GM18526 (cell line): ENCODE measurements around the gene IFT80.

Experiments used
- POLR2A ChIP-seq: IDR thresholded peaks from 3 replicates; pipeline ENCODE4 v1.6.1; 2011; ENCODE audit not compliant: insufficient read length; ENCODE audit errors: extremely low read depth

The IFT80 gene

GRCh38 chr3:160330690-160331089 is 68.3 kb downstream of the IFT80 start:
- no peak for TF ChIP-seq POLR2A

GRCh38 chr3:160330109-160330508 is 68.9 kb downstream of the IFT80 start:
- no peak for TF ChIP-seq POLR2A

DNA sequence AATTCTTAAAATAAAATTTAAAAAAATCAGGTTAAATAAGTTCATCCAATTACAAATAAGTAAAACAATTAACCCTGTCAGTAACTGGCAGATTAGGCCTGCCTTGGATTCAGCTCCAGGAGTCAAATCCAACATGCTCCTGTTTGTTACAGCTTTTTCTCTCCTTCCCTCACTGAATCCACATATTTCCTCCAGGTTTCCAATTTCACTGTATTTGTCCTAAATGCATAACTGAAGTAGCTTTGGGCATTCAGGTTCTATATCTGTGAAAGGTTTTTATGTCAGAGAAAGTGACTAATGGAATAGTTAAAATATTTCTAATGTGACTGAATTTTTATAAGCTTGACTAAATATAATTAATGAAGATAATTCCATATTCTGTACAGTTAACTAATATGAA is 79.7 kb downstream of the IFT80 start:
- TF ChIP-seq POLR2A: no peak

- TF ChIP-seq POLR2A: no peak
These were observed 84.0 kb downstream of the IFT80 start for GRCh38 chr3:160314995-160315394.

DNA sequence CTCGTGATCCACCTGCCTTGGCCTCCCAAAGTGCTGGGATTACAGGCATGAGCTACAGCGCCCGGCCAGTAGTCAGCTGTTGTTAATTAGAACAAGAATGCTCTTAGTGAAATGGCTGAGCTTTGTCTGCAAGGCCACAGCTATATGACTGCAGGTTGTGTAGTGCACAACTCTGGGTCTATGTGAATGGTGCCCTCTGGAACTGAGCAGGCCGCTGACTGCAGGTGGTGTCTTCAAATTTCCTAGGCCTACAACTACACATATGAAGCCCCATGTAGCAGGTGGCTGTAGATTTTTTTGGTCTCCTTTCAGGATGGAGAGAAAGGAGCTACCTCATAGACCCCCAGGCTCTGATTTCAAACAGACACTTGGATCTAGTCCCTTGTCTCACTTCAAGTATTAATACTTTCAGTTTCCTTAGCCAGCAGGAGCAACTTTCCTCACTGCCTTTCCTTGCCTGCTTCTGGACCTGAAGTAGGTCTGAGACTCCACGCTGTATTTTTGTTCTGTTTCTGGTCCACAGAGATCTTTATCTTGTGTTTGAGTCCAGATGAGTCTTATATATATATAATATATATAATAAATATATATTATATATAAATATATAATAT is 86.9 kb downstream of the IFT80 start:
- no peak for TF ChIP-seq POLR2A

DNA sequence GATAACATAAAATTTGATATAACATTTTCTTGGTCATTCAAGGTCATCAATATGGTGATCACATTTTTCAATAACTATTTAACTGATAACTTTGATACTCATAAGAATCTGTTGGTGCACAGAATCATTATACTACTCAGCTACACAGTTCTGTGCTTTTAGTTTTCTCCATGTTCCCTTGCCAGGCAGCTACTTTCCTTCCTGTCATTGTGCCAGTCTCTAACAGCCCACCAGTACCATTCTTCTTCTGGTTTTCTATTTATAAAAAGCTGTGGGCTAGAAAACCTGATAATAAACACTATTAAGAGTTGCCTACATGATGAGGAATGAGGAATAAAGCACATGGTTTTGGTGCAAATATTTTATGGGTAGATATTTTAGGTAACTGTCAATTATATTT is 96.2 kb downstream of the IFT80 start:
- TF ChIP-seq POLR2A: no peak

GRCh38 chr3:160296591-160296990 is 102.4 kb downstream of the IFT80 start:
- no peak for TF ChIP-seq POLR2A

- TF ChIP-seq POLR2A: no peak
These were observed 107.1 kb downstream of the IFT80 start for GRCh38 chr3:160291909-160292299.

DNA sequence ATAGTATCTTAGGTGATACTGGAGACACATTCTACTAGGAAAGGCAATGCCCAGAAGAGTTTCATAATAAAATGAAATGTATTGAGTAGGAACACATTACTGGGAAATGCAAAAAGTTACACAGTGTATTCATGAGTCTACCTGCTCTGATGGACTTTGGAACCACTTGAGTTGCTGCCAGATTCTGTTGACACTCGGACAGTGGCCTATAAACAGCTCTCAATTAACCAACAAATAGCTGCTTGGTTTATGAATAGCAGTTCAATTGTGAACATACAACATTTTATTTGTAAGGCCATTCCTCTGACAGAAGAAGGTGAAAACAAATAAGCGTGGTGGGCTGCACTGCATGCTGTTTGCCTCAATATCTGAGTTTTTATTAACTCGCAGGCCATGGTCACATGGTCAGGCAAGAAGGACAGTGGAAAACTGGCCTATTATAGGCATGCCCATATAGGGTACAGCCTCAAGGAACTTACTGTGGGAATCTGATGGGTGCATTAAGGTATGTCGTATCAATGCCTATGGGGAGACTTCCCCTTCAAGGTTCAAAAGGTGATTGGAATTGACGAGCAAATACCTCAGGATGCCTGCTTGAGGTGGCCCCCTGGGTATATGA is 107.6 kb downstream of the IFT80 start:
- no peak for TF ChIP-seq POLR2A

DNA sequence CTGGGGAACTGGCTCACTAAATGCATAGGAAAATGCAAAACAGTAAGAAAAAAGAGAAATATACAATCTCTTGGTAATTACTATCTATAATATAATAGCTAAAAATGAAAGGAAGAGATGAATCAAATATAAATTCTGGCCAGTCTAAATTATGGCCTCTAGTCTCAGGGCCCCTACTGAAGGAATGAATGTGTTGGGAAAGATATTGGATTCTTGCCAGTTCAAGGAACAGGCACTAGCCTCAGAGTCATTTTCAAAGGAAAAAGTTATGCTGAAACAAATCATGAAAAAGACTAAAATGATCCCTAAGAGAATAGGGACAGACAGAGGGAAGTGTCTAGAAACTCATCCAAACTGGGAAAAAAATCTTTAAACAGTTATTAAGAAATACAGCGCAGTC is 111.4 kb downstream of the IFT80 start:
- TF ChIP-seq POLR2A: no peak

GRCh38 chr3:160286231-160286630 is 112.8 kb downstream of the IFT80 start:
- TF ChIP-seq POLR2A: no peak

DNA sequence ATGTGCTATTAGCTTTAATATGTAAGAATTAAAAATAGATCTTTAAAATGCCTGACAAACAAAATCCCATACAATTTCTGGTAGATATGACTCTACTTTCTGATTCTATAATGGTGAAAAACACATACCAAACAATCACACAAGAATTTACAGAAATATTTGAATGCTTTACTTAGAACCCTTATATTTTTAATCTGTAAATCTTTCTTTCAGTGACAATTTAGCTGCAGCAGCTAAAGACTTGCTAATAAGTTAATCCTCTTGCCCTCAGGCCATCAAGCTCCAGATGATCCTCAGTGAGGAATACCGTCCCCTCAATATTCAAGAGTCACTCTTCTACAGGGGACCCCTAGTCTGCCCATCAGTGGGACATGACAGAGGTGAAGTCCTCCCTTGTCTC is 118.2 kb downstream of the IFT80 start:
- no peak for TF ChIP-seq POLR2A

GRCh38 chr3:160279657-160280056 is 119.4 kb downstream of the IFT80 start:
- no peak for TF ChIP-seq POLR2A

DNA sequence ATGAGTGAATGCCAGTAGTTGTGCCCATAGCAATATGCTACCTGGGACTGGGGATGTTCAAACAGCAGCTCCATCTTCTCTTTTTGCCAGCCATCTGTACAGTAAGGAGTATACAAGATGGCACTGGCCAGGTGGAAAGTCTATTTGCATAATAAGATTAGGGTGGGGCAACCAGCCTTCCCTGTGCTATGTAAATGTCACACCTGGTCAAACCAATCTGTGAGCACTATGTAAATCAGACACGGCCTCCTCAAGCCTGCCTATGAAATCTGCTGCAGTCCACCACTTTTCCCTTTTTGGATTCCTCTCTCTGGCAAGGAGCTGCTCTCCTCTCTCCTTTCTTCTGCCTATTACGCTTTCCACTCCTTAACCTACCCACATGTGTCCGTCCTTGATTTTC is 120.8 kb downstream of the IFT80 start:
- TF ChIP-seq POLR2A: no peak

DNA sequence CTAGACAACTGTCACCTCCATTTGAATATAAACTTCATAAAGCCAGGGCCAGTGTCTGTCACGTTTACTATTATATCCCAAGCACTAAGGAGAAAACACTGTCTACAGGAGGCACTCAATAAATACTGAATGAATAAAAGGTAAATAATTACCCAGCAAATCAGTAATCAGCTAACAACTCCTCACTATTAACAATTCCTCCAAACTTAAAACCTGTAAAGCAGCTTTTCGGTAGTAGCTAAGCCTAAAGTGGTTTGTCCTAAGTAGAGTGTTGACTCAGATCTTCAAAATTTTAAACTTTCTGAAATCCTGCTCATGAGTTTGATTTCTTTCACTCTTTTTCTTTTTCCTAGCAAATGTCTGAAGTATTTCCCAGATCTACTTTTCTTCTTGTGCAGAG is 133.9 kb downstream of the IFT80 start:
- TF ChIP-seq POLR2A: no peak

- no peak for TF ChIP-seq POLR2A
These were observed 138.3 kb downstream of the IFT80 start for GRCh38 chr3:160260587-160261270.

- TF ChIP-seq POLR2A: no peak
These were observed 139.4 kb downstream of the IFT80 start for GRCh38 chr3:160259589-160259988.
